Nephron progenitor cell (in vitro differentiated cells): ENCODE measurements around the gene HDAC4.

Experiments
- DNase-seq: peaks from one replicate; pipeline ENCODE4 v3.0.0; 2021
- H3K27ac Mint-ChIP-seq: 2 replicates; pipeline ENCODE4 v1.8.0; 2021; ENCODE audit warnings: mild to moderate bottlenecking, moderate library complexity, mixed read lengths
- H3K27me3 Mint-ChIP-seq: 2 replicates; pipeline ENCODE4 v1.8.0; 2021; ENCODE audit warnings: mild to moderate bottlenecking, low read depth, mixed read lengths; ENCODE audit not compliant: poor library complexity
- H3K36me3 Mint-ChIP-seq: 2 replicates; pipeline ENCODE4 v1.8.0; 2021; ENCODE audit warnings: low read depth, mixed read lengths
- H3K4me1 Mint-ChIP-seq: 2 replicates; pipeline ENCODE4 v1.8.0; 2021; ENCODE audit warnings: mixed read lengths
- H3K4me3 Mint-ChIP-seq: 2 replicates; pipeline ENCODE4 v1.8.0; 2021; ENCODE audit warnings: mild to moderate bottlenecking, moderate library complexity, mixed read lengths
- H3K9me3 Mint-ChIP-seq: 2 replicates; pipeline ENCODE4 v1.8.0; 2021; ENCODE audit warnings: mild to moderate bottlenecking, moderate library complexity, mixed read lengths
- TF ChIP-seq, protein P1 (sequence below): fragments of 200-600 bp; sonication (generic); IDR thresholded peaks from 2 replicates; pipeline ENCODE4 v1.5.0; 2021; ENCODE audit warnings: antibody characterized with exemption

The HDAC4 gene

DNA sequence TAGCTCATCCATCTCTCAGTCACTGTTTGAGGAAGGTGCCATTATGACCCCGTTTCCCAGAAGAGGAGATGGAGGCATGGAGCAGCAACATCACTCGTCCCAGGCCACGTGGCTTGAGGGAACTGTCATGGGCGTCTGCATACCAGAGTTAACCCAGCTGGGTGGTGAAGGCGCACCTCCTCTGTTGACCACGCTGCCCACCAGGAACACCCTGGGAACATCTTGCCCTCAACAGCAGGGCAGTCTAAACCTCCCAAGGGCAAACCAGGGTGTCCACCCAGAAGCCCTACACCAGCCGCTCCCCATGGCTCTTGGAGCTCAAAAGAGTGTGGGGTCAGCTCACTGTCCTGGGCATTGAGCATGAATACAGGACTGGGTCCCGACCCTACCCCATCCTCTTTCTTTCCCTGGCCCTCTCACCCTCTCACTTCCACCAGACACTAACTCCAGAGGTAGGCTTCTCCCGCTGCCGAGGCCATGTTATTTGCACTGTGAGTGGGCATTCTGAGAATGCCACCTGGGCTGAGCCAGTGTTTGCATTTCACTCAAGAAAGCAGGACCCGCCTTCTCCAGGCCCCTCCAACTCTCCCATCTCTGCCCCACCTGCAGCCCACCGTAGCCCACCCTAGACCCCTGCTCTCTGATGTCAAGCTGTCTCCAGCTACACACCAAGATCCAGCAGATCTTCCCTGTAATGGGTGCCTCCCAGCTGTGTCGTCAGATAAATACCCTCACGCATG lies 259.6 kb downstream of the HDAC4 start:
- peaks cover 11% of the 10 kb centered on the region for H3K4me1 Mint-ChIP-seq
- peaks cover 51% of the 10 kb centered on the region for H3K36me3 Mint-ChIP-seq
- TF ChIP-seq, protein P1, sequence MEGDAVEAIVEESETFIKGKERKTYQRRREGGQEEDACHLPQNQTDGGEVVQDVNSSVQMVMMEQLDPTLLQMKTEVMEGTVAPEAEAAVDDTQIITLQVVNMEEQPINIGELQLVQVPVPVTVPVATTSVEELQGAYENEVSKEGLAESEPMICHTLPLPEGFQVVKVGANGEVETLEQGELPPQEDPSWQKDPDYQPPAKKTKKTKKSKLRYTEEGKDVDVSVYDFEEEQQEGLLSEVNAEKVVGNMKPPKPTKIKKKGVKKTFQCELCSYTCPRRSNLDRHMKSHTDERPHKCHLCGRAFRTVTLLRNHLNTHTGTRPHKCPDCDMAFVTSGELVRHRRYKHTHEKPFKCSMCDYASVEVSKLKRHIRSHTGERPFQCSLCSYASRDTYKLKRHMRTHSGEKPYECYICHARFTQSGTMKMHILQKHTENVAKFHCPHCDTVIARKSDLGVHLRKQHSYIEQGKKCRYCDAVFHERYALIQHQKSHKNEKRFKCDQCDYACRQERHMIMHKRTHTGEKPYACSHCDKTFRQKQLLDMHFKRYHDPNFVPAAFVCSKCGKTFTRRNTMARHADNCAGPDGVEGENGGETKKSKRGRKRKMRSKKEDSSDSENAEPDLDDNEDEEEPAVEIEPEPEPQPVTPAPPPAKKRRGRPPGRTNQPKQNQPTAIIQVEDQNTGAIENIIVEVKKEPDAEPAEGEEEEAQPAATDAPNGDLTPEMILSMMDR = no peak

DNA sequence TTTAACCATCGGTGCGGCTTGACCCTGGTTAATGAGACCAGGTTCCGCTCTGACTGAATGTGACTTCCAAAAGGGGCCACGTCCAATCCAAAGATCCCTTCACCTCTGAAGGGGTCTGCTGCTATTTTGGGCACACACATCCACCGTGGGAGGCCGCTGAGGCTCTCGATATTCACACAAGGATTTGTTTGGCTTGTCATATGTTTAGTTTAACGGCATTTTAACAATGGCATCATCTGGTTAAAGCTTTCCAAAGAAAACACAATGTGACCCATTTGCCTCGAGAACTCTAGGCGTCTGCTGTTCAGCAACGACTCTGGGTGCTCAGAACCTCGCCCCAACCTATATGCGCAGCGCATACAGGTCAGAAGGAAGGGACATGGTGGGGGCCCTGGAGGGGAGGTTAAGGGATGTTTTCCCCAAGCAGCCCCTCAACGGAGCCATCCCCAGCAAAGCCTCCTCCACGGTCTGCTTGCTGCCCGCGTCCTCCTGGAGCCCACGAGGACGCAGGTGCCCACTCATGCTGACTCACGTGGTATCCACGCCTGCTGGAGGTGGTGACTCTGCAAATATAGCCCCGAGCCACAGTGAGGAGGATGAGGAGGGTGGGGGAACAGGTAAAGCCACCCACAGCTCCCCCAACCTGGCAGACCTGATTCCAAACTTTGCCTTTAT lies 260.3 kb downstream of the HDAC4 start:
- no peaks in the 10 kb centered on the region for H3K9me3 Mint-ChIP-seq
- peaks cover 9% of the 10 kb centered on the region for H3K4me1 Mint-ChIP-seq
- TF ChIP-seq, protein P1 = no peak
- H3K27ac Mint-ChIP-seq = no peak overlapping the region
- no peak for DNase-seq
- H3K27me3 Mint-ChIP-seq = no peaks in the 10 kb centered on the region
- no peak overlapping the region for H3K4me3 Mint-ChIP-seq
- H3K36me3 Mint-ChIP-seq = peaks cover 58% of the 10 kb centered on the region

More for the DNA sequence above, 259.6 kb downstream of the HDAC4 start:
- Mint-ChIP-seq H3K4me3 (no peak overlapping the region), H3K27ac (peak overlapping the region; percentile 81), H3K9me3 (no peaks in the 10 kb centered on the region), H3K27me3 (no peaks in the 10 kb centered on the region)
- DNase-seq = no peak

DNA sequence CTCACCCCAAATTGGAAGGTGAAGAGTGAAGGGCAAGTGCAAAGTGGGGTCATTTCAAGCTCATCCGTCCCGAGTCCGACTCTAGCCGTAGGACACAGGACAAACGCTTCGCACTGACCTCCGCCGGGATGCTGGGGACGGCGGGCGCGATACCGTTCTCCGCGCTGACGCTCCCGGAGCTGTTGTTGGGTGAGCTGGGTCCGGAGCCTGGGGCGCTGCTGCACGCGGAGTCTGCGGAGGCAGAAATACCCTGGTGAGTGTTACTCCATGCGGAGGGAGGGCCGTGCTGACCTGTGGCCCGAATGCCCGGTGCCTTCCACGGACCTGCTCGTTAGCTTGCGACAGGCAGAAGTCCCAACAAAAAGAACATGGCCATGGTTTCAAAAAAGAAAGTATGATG lies 261.3 kb downstream of the HDAC4 start:
- Mint-ChIP-seq H3K9me3 (no peaks in the 10 kb centered on the region), H3K4me3 (no peak overlapping the region), H3K27ac (no peak overlapping the region), H3K4me1 (no peaks in the 10 kb centered on the region), H3K36me3 (peaks cover 67% of the 10 kb centered on the region), H3K27me3 (no peaks in the 10 kb centered on the region)
- TF ChIP-seq, protein P1 = no peak
- no peak for DNase-seq

DNA sequence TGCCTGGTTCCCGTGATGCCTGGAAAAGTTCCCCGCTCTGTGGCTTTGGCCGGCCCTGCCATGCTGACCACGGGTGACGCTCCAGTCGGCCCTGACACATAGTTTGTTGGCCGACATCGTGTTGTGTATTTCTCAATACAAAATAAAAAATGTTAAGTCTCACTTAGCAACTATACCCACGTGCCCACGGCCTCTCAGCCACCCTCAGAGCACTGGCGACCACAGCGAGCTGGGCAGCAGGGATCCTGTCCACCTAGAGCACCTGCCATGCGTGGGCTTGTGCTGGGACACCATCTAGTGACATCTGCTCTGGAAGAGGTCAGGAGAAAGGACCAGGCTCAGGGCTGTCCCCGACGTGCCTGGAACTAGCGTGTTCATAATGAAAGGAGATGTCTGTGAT lies 261.7 kb downstream of the HDAC4 start:
- no peaks in the 10 kb centered on the region for H3K4me1 Mint-ChIP-seq
- H3K36me3 Mint-ChIP-seq = peaks cover 72% of the 10 kb centered on the region
- no peak overlapping the region for H3K4me3 Mint-ChIP-seq
- DNase-seq = no peak
- H3K27me3 Mint-ChIP-seq = no peaks in the 10 kb centered on the region
- peak overlapping the region; percentile 80 for H3K27ac Mint-ChIP-seq
- no peaks in the 10 kb centered on the region for H3K9me3 Mint-ChIP-seq
- TF ChIP-seq, protein P1 = no peak

DNA sequence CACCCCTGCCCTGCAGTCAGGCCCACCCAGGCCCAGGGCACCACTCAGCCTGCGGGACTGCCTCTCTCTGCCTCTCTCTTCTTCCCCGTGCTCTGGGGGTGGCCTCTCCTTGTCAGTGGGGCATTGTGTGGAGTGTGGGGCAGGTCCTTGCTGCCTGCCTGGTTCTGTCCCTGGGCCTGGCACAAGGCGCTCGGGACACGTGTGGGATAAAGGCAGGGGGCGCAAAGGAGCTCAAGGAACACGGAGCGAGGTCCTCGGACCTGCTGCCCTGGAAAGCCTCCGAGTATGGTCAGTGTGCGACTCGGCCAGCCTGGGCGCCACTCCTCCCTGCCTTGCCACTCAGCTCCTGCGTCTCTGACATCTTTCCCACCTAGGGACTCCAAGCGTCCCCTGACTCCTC lies 262.2 kb downstream of the HDAC4 start:
- Mint-ChIP-seq H3K4me1 (no peaks in the 10 kb centered on the region), H3K27me3 (no peaks in the 10 kb centered on the region), H3K36me3 (peaks cover 76% of the 10 kb centered on the region), H3K9me3 (no peaks in the 10 kb centered on the region), H3K27ac (peak overlapping the region; percentile 74), H3K4me3 (no peak overlapping the region)
- no peak for DNase-seq
- TF ChIP-seq, protein P1 = no peak
